Transverse colon (tissue), 4 donors: ENCODE results near the gene SULT1A2. TPM values are rescaled to one million over a fixed set of nuclear protein-coding genes. Genes with fewer than 3 reads are reported as not detected.

Experiments
- DNase-seq: peaks from one replicate; pipeline ENCODE4 v3.0.0-alpha.2; 2019
- H3K27ac ChIP-seq, 4 donors: fragments of 200-600 bp; sonication (generic); 2 replicates each; pipeline ENCODE4 v1.5.1; 2016 to 2018; ENCODE audit warnings: inconsistent platforms in 4 of 4
- H3K27me3 ChIP-seq: fragments of 200-600 bp; sonication (generic); 2 replicates; pipeline ENCODE4 v1.5.1; 2017; ENCODE audit warnings: inconsistent platforms
- H3K36me3 ChIP-seq, 4 donors: fragments of 200-600 bp; sonication (generic); 2 replicates each; pipeline ENCODE4 v1.5.1; 2017 to 2019; ENCODE audit warnings: inconsistent platforms in 4 of 4
- H3K4me1 ChIP-seq, 4 donors: fragments of 200-600 bp; sonication (generic); 2 replicates each; pipeline ENCODE4 v1.5.1; 2017 to 2020; ENCODE audit warnings: inconsistent platforms in 4 of 4
- H3K4me3 ChIP-seq, 4 donors: fragments of 200-600 bp; sonication (generic); 1 replicate in 1 of 4; 2 replicates in 3 of 4; pipeline versions ENCODE4 v1.5.1 to v1.6.1; 2017 to 2019; ENCODE audit warnings: inconsistent platforms in 4 of 4
- H3K9me3 ChIP-seq, 2 donors: fragments of 200-600 bp; sonication (generic); 2 replicates each; pipeline ENCODE4 v1.5.1; 2017 to 2019; ENCODE audit warnings: inconsistent platforms in 2 of 2
- EP300 ChIP-seq: sonication (generic); formaldehyde crosslinking; IDR thresholded peaks from one replicate; pipeline ENCODE4 v1.6.1; 2017; ENCODE audit warnings: antibody characterized with exemption, low read depth
- POLR2A ChIP-seq: fragments of 450-650 bp; IDR thresholded peaks from one replicate; pipeline ENCODE4 v1.6.1; 2016; ENCODE audit warnings: antibody characterized with exemption, mild to moderate bottlenecking, moderate library complexity
- POLR2AphosphoS5 ChIP-seq, 3 donors: sonication (generic); formaldehyde crosslinking; IDR thresholded peaks; one replicate each; pipeline ENCODE4 v1.6.1; 2016; ENCODE audit warnings: antibody characterized with exemption in 3 of 3
- WGBS, 2 donors: methylation state at CpG; one replicate each; pipeline ENCODE4 v1.1.5; 2018; ENCODE audit warnings: low coverage in 1 of 2; 5-methylcytosine and 5-hydroxymethylcytosine counted together
- in situ Hi-C, 4 donors: fragments of 200-750 bp; cut with MboI; loops; one replicate each; pipeline versions ENCODE4 v1.15.0 to v1.15.1; 2017; ENCODE audit warnings: low sequenced_read_pairs in 3 of 4, low pct_ligation_motif_present in 1 of 4, low pct_unique_long_range_greater_than_20kb in 1 of 4
- intact Hi-C: fragments of 100-400 bp; cut with DNase I; formaldehyde crosslinking; loops from one replicate; pipeline ENCODE4 v1.15.1; 2023; ENCODE audit warnings: low total_unique reads
- total RNA-seq, 4 donors: library from RNA; depleted of rRNA; stranded (reverse); fragments of >200 nt; gene quantifications; one replicate each; pipeline ENCODE4 v1.1.0, GENCODE V29; 2016
- TF ChIP-seq, protein P1 (sequence below), 5 experiments: fragments of 200-600 bp in 3 of 5; fragments of 450-650 bp in 2 of 5; sonication (generic) in 3 of 5; IDR thresholded peaks; 1 replicate in 2 of 5; 2 replicates in 3 of 5; pipeline ENCODE4 v1.5.1; 2016 to 2017; ENCODE audit warnings: antibody characterized with exemption in 5 of 5, inconsistent platforms in 3 of 5, mild to moderate bottlenecking in 2 of 5, moderate library complexity in 1 of 5

SULT1A2 gene
- total RNA-seq, 4 donors from 2014 or later: 5.0 to 51.1 (median 38.3) TPM

DNA sequence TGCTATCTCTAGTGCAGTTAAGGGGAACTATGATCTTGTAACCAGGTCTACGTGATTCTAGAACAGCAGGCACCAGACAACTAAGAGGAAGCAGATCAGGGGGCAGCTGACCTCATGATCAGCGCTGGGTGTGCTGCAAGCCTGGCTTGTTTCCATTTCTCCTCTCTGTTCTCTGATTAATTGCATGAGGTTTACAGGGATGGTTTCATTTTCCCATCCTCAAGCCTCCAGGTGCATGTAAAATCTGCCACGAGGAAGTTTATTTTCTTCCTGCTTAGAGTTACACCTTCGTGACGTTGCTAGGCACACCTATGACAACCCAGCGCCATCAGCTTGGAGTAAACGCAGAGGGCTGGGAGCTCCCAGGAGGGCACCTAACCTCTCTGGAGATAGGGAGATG is 53.8 kb downstream of the SULT1A2 start:
- peak; percentile 48 for TF ChIP-seq POLR2A
- TF ChIP-seq, protein P1, sequence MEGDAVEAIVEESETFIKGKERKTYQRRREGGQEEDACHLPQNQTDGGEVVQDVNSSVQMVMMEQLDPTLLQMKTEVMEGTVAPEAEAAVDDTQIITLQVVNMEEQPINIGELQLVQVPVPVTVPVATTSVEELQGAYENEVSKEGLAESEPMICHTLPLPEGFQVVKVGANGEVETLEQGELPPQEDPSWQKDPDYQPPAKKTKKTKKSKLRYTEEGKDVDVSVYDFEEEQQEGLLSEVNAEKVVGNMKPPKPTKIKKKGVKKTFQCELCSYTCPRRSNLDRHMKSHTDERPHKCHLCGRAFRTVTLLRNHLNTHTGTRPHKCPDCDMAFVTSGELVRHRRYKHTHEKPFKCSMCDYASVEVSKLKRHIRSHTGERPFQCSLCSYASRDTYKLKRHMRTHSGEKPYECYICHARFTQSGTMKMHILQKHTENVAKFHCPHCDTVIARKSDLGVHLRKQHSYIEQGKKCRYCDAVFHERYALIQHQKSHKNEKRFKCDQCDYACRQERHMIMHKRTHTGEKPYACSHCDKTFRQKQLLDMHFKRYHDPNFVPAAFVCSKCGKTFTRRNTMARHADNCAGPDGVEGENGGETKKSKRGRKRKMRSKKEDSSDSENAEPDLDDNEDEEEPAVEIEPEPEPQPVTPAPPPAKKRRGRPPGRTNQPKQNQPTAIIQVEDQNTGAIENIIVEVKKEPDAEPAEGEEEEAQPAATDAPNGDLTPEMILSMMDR (IDR thresholded peaks at IDR 0.05): no peak
- TF ChIP-seq EP300: no peak
- peak in 2 of 3 donors; percentile 47 to 69 for TF ChIP-seq POLR2AphosphoS5 (IDR thresholded peaks at IDR 0.05)
- Histone ChIP-seq H3K9me3 (no peaks in the 10 kb centered on the region), H3K27me3 (no peaks in the 10 kb centered on the region), H3K4me1 (peaks cover 0 to 41% (median 23%) of the 10 kb centered on the region in 4 donors), H3K36me3 (no peaks in the 10 kb centered on the region), H3K27ac (peak overlapping the region; percentile 86 to 95 (median 92)), H3K4me3 (peak overlapping the region in 1 of 4 donors; percentile 16)
- DNase-seq: peak; percentile 82
- in situ Hi-C loops: loop anchor here in 1 of 4 donors (10.0 kb wide), 1 partner anchor 58 kb away; no protein-coding TSS in a partner anchor
- intact Hi-C loops: no loop called here
- WGBS, 2 donors: 28 to 29% methylated on average over 5 to 7 of the region's 7 CpGs

DNA sequence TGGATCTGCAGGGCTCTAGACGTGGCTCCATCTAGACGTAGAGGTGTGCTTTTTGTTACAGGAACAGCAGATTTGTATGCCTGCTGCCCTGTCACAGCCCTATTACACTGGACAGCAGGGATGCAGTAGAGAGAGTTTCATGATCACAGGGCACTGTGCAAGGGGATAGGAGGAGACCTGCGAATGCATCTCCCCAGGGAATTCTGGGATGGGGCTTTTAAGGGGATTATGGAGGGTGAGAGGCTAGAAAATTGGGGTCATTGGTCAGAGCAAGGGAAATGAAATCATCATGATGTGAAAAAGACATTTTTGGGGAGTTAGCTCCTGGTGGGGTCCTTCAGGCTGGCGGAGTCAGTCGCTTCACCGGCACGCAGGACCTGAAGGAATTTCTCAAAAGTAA is 54.2 kb downstream of the SULT1A2 start:
- Histone ChIP-seq H3K9me3 (no peaks in the 10 kb centered on the region), H3K4me1 (peaks cover 0 to 45% (median 25%) of the 10 kb centered on the region in 4 donors), H3K36me3 (no peaks in the 10 kb centered on the region), H3K4me3 (peak overlapping the region in 1 of 4 donors; percentile 16), H3K27me3 (no peaks in the 10 kb centered on the region), H3K27ac (peak overlapping the region; percentile 86 to 95 (median 92))
- TF ChIP-seq POLR2A (no peak), EP300 (no peak), POLR2AphosphoS5 (IDR thresholded peaks at IDR 0.05) (no peak)
- TF ChIP-seq, protein P1 (IDR thresholded peaks at IDR 0.05): no peak
- intact Hi-C loops: no loop called here
- DNase-seq: no peak
- in situ Hi-C loops: loop anchor here in 1 of 4 donors (10.0 kb wide), 1 partner anchor 58 kb away; no protein-coding TSS in a partner anchor
- WGBS, 2 donors: 40 to 65% methylated on average over 7 of the region's 7 CpGs

Other genes with a start within 250 kb of the SULT1A2 start
- gene NPIPB6, start 233.5 kb downstream of the SULT1A2 start, total RNA-seq: 10 to 100 TPM in 1 of 4 donors, 1 to 10 TPM in 1, not detected in 2; 5.8 to 12.7 TPM
- gene EIF3CL, start 193.2 kb downstream of the SULT1A2 start, total RNA-seq: 100 to 1,000 TPM; 114 to 406 (median 185) TPM
- 1 to 10 TPM in 1 of 4 donors, under 1 TPM in 1, not detected in 2; 0.68 to 8.6 TPM for gene NPIPB7, start 124.7 kb downstream of the SULT1A2 start, total RNA-seq
- gene CLN3, start 105.0 kb downstream of the SULT1A2 start, total RNA-seq: 100 to 1,000 TPM in 3 of 4 donors, 10 to 100 TPM in 1; 80.2 to 294 (median 154) TPM
- gene APOBR, start 102.4 kb downstream of the SULT1A2 start, total RNA-seq: 10 to 100 TPM; 60.0 to 96.9 (median 61.7) TPM
- gene IL27, start 90.2 kb downstream of the SULT1A2 start, total RNA-seq: not detected
- gene NUPR1, start 58.1 kb downstream of the SULT1A2 start, total RNA-seq: 10 to 100 TPM; 15.3 to 85.6 (median 23.6) TPM
- gene SGF29, start 43.1 kb downstream of the SULT1A2 start, total RNA-seq: 10 to 100 TPM; 22.1 to 95.0 (median 32.1) TPM
- gene SULT1A1, start 13.0 kb upstream of the SULT1A2 start, total RNA-seq: 100 to 1,000 TPM; 137 to 455 (median 280) TPM
- gene NPIPB8, start 41.0 kb upstream of the SULT1A2 start, total RNA-seq: under 1 TPM in 2 of 4 donors, not detected in 2; 0.27 to 0.32 TPM
- gene EIF3C, start 114.4 kb upstream of the SULT1A2 start, total RNA-seq: 100 to 1,000 TPM; 161 to 301 (median 198) TPM
- gene NPIPB9, start 154.7 kb upstream of the SULT1A2 start, total RNA-seq: 10 to 100 TPM in 3 of 4 donors, not detected in 1; 13.2 to 23.9 (median 19.4) TPM
- 100 to 1,000 TPM in 3 of 4 donors, 10 to 100 TPM in 1; 90.2 to 165 (median 105) TPM for gene ATXN2L, start 225.9 kb upstream of the SULT1A2 start, total RNA-seq
- 100 to 1,000 TPM; 126 to 190 (median 143) TPM for gene TUFM, start 249.3 kb upstream of the SULT1A2 start, total RNA-seq